Adrenal gland (tissue), 12 donors: ENCODE results near the gene IRF9. TPM values are rescaled to one million over a fixed set of nuclear protein-coding genes. Genes with fewer than 3 reads are reported as not detected.

Experiments used
- DNase-seq, 7 donors: peaks; one replicate each; pipeline ENCODE4 v3.0.0-alpha.2; 2019 to 2020
- H3K27ac ChIP-seq, 5 donors: fragments of 200-600 bp; sonication (generic) in 4 of 5; 1 replicate in 3 of 5; 2 replicates in 2 of 5; pipeline versions ENCODE4 v1.5.1 to v1.8.0; 2016 to 2020; ENCODE audit warnings: mild to moderate bottlenecking in 1 of 5
- H3K27me3 ChIP-seq: fragments of 200-600 bp; 2 replicates; pipeline ENCODE4 v1.8.0; 2021
- H3K36me3 ChIP-seq, 2 donors: fragments of 200-600 bp; replicated peaks in 1 of 2; 1 replicate in 1 of 2; 2 replicates in 1 of 2; pipeline versions ENCODE4 v1.5.1 to v1.8.0; 2018 to 2022
- H3K4me1 ChIP-seq, 2 donors: fragments of 200-600 bp; replicated peaks in 1 of 2; 1 replicate in 1 of 2; 2 replicates in 1 of 2; pipeline versions ENCODE4 v1.5.1 to v1.8.0; 2018 to 2021
- H3K4me3 ChIP-seq, 4 donors: fragments of 200-600 bp; sonication (generic) in 3 of 4; one replicate each; pipeline ENCODE4 v1.5.1; 2016 to 2018
- H3K9me3 ChIP-seq, 3 donors: fragments of 200-600 bp; sonication (generic) in 1 of 3; replicated peaks in 1 of 3; 1 replicate in 2 of 3; 2 replicates in 1 of 3; pipeline versions ENCODE4 v1.5.1 to v1.8.0; 2016 to 2021
- POLR2A ChIP-seq, 2 donors: fragments of 450-650 bp; IDR thresholded peaks; one replicate each; pipeline ENCODE4 v1.6.1; 2017; ENCODE audit warnings: antibody characterized with exemption in 2 of 2, mild to moderate bottlenecking in 2 of 2, moderate library complexity in 1 of 2
- WGBS, 4 donors: extraction: QIAGEN DNeasy Blood & Tissue Kit in 2 of 4; methylation state at CpG; one replicate each; pipeline versions ENCODE4 v1.1.5 to v1.1.7; 2013 to 2017; 5-methylcytosine and 5-hydroxymethylcytosine counted together
- intact Hi-C, 2 donors: fragments of 100-400 bp; cut with DNase I; formaldehyde crosslinking; loops; one replicate each; pipeline versions ENCODE4 v1.14.1 to v1.15.0; 2022 to 2023
- polyA plus RNA-seq, 3 donors: library from polyadenylated mRNA; stranded (reverse); fragments of 200-250 nt in 2 of 3; fragments of 350-450 nt in 1 of 3; fragmentation: Illumina TruSeq in 1 of 3; extraction: RNeasy Lipid Tissue Mini Kit (QIAGEN cat#74804) in 1 of 3; gene quantifications; one replicate each; pipeline ENCODE4 v1.2.3, GENCODE V29; 2013 to 2014
- total RNA-seq, 9 donors: library from RNA; depleted of rRNA in 4 of 9; stranded (reverse); fragments of >200 nt in 4 of 9; fragments of 120-200 nt in 1 of 9; fragmentation: NEBNext Ultra II Directional in 1 of 9; extraction: Animal tissue kit (Norgen Biotek cat#: 25700) in 1 of 9; gene quantifications; one replicate each; pipeline versions ENCODE4 v1.1.0 to v1.2.4, GENCODE V29; 2013 to 2023
- TF ChIP-seq, protein P1 (sequence below), 6 experiments: fragments of 450-650 bp in 4 of 6; fragments of 200-600 bp in 2 of 6; sonication (generic) in 1 of 6; IDR thresholded peaks; 1 replicate in 5 of 6; 2 replicates in 1 of 6; pipeline versions ENCODE4 v1.5.1 to v1.8.0; 2016 to 2021; ENCODE audit warnings: antibody characterized with exemption in 6 of 6, mild to moderate bottlenecking in 2 of 6, moderate library complexity in 1 of 6
- donor health status: healthy with polysubstance abuse.
- donor health status: Bipolar disorder and iron deficiency.
- donor health status: DM: yes; HTN: yes; CAD: no.
- donor health status: DM: no; HTN: no; CAD: no.
- donor health status: DM: no; HTN: no; CAD: no.
- donor health status: DM: yes; HTN: yes; CAD: no.

Gene IRF9
- total and polyA plus RNA-seq, 12 donors, result 32.4 to 151 (median 103) TPM

GRCh38 chr14:24151404-24152080, 9.5 kb upstream of the IRF9 start:
- intact Hi-C loops, result loop anchor here in 1 of 2 donors (10.0 kb wide), 1 partner anchor 87 kb away; no protein-coding TSS in a partner anchor
- Histone ChIP-seq H3K27me3 (no peaks in the 10 kb centered on the region), H3K9me3 (no peaks in the 10 kb centered on the region), H3K27ac (no peak overlapping the region), H3K4me3 (no peak overlapping the region), H3K4me1 (peaks cover 7 to 18% of the 10 kb centered on the region in 2 donors), H3K36me3 (peaks cover 0 to 70% of the 10 kb centered on the region in 2 donors)
- TF ChIP-seq, protein P1, sequence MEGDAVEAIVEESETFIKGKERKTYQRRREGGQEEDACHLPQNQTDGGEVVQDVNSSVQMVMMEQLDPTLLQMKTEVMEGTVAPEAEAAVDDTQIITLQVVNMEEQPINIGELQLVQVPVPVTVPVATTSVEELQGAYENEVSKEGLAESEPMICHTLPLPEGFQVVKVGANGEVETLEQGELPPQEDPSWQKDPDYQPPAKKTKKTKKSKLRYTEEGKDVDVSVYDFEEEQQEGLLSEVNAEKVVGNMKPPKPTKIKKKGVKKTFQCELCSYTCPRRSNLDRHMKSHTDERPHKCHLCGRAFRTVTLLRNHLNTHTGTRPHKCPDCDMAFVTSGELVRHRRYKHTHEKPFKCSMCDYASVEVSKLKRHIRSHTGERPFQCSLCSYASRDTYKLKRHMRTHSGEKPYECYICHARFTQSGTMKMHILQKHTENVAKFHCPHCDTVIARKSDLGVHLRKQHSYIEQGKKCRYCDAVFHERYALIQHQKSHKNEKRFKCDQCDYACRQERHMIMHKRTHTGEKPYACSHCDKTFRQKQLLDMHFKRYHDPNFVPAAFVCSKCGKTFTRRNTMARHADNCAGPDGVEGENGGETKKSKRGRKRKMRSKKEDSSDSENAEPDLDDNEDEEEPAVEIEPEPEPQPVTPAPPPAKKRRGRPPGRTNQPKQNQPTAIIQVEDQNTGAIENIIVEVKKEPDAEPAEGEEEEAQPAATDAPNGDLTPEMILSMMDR (IDR thresholded peaks at IDR 0.05), result no peak
- no peak for TF ChIP-seq POLR2A (IDR thresholded peaks at IDR 0.05)
- DNase-seq, result no peak
- WGBS, 4 donors, result 90 to 95% (median 93%) methylated on average over 9 to 16 of the region's 16 CpGs

DNA sequence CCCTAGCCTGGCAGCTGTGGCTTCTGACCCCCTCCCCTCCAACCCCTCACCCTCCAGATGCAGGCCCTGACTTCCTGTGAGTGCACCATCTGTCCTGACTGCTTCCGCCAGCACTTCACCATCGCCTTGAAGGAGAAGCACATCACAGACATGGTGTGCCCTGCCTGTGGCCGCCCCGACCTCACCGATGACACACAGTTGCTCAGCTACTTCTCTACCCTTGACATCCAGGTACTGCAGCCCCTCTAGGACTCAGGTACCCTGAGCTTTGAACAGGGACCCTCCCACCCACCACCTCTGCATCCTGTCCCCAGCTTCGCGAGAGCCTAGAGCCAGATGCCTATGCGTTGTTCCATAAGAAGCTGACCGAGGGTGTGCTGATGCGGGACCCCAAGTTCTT, 6.0 kb upstream of the IRF9 start:
- Histone ChIP-seq H3K4me1 (peaks cover 0 to 10% of the 10 kb centered on the region in 2 donors), H3K36me3 (peaks cover 0 to 78% of the 10 kb centered on the region in 2 donors)
- DNase-seq, result no peak

DNA sequence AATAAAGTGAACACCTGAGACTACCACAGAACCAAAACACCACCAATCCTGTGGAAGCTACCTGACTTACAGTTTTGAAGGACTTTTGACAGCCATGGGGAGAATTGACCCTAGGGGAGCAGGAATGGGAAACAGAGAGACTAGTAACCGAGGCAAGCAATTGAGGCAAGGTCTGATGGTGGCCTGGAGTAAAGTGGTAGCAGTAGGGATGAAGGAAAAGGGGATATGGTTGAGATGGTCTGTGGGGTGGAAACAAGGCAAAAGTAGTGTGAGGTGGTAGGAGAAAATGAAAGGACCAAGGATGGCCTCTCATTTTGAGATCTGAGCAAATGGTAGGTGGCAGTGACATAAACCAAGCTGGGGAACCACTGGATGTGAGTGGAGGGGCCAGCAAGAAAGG, 4.2 kb upstream of the IRF9 start:
- Histone ChIP-seq H3K36me3 (peaks cover 0 to 69% of the 10 kb centered on the region in 2 donors), H3K4me3 (no peak overlapping the region), H3K27ac (peak overlapping the region in 4 of 5 donors; percentile 26 to 70 (median 52)), H3K27me3 (no peaks in the 10 kb centered on the region), H3K9me3 (no peaks in the 10 kb centered on the region), H3K4me1 (peaks cover 4 to 17% of the 10 kb centered on the region in 2 donors)
- no peak for DNase-seq
- intact Hi-C loops, result loop anchor here in 1 of 2 donors (10.0 kb wide), 1 partner anchor 92 kb away; no protein-coding TSS in a partner anchor
- WGBS, 4 donors, result 87 to 94% (median 90%) methylated on average over 1 of the region's 1 CpG
- TF ChIP-seq POLR2A (IDR thresholded peaks at IDR 0.05), result no peak
- TF ChIP-seq, protein P1 (IDR thresholded peaks at IDR 0.05), result no peak

More for the DNA sequence above, 6.0 kb upstream of the IRF9 start:
- Histone ChIP-seq H3K27ac (no peak overlapping the region), H3K27me3 (no peaks in the 10 kb centered on the region), H3K9me3 (no peaks in the 10 kb centered on the region), H3K4me3 (no peak overlapping the region)
- WGBS, 4 donors, result 90 to 97% (median 94%) methylated on average over 8 to 10 of the region's 10 CpGs
- intact Hi-C loops, result loop anchor here in 1 of 2 donors (10.0 kb wide), 1 partner anchor 90 kb away; no protein-coding TSS in a partner anchor
- TF ChIP-seq, protein P1 (IDR thresholded peaks at IDR 0.05), result no peak
- no peak for TF ChIP-seq POLR2A (IDR thresholded peaks at IDR 0.05)

- peak overlapping the region in 3 of 5 donors; percentile 26 to 70 (median 64) for H3K27ac ChIP-seq
- DNase-seq, result peak in 3 of 7 donors; percentile 67 to 72 (median 71)
- intact Hi-C loops, result loop anchor here in 1 of 2 donors (10.0 kb wide), 1 partner anchor 93 kb away; no protein-coding TSS in a partner anchor
- no peak overlapping the region for H3K4me3 ChIP-seq
- TF ChIP-seq, protein P1 (IDR thresholded peaks at IDR 0.05), result no peak
- no peak for TF ChIP-seq POLR2A (IDR thresholded peaks at IDR 0.05)
- peaks cover 7 to 22% of the 10 kb centered on the region in 2 donors for H3K4me1 ChIP-seq
- peaks cover 0 to 64% of the 10 kb centered on the region in 2 donors for H3K36me3 ChIP-seq
- H3K9me3 ChIP-seq, result no peaks in the 10 kb centered on the region
- no peaks in the 10 kb centered on the region for H3K27me3 ChIP-seq
- 50 to 71% (median 58%) methylated on average over 9 to 12 of the region's 12 CpGs for WGBS, 4 donors
Measured at GRCh38 chr14:24157331-24157730, 3.7 kb upstream of the IRF9 start.
